CD4-positive, CD25-positive, alpha-beta regulatory T cell (primary cell): ENCODE results near the gene SERPINA3. TPM values are rescaled to one million over a fixed set of nuclear protein-coding genes. Genes with fewer than 3 reads are reported as not detected.

ENCODE experiments used
- ATAC-seq, 2 donors: fragments of 150-1000 bp; cut with Tn5 transposase; one replicate each; pipeline ENCODE4 v1.10.0; 2021; ENCODE audit warnings: low read depth in 2 of 2, moderate number of reproducible peaks in 2 of 2, moderate library complexity in 1 of 2
- DNase-seq, 3 donors: peaks; one replicate each; pipeline versions ENCODE4 v3.0.0 to v3.0.0-alpha.2; 2012 to 2022; ENCODE audit warnings: mixed read lengths in 1 of 3
- H3K27ac ChIP-seq: one replicate; pipeline ENCODE4 v1.7.0; 2013; ENCODE audit warnings: mild to moderate bottlenecking, low read length; ENCODE audit not compliant: insufficient read depth, poor library complexity, severe bottlenecking
- H3K27me3 ChIP-seq: one replicate; pipeline ENCODE4 v1.7.0; 2013; ENCODE audit warnings: low read length; ENCODE audit not compliant: control insufficient read depth, insufficient read depth
- H3K36me3 ChIP-seq: one replicate; pipeline ENCODE4 v1.7.0; 2013; ENCODE audit warnings: mild to moderate bottlenecking, low read length, moderate library complexity; ENCODE audit not compliant: control insufficient read depth, insufficient read depth
- H3K4me1 ChIP-seq: 2 replicates; pipeline ENCODE4 v1.7.0; 2013; ENCODE audit warnings: mild to moderate bottlenecking, low read length; ENCODE audit not compliant: insufficient read depth, control insufficient read depth, poor library complexity, severe bottlenecking
- H3K4me3 ChIP-seq: one replicate; pipeline ENCODE4 v1.7.0; 2013; ENCODE audit warnings: low read depth, mild to moderate bottlenecking, low read length, moderate library complexity
- H3K9me3 ChIP-seq, 2 experiments: 1 replicate in 1 of 2; 2 replicates in 1 of 2; pipeline ENCODE4 v1.7.0; 2013; ENCODE audit warnings: low read length in 2 of 2, mild to moderate bottlenecking in 1 of 2, moderate library complexity in 1 of 2; ENCODE audit not compliant: control insufficient read depth in 2 of 2
- H3K27ac Mint-ChIP-seq, 3 donors: one replicate each; pipeline ENCODE4 v1.8.0; 2020 to 2022; ENCODE audit warnings: mild to moderate bottlenecking in 3 of 3, mixed read lengths in 3 of 3, moderate library complexity in 2 of 3
- H3K27me3 Mint-ChIP-seq: one replicate; pipeline ENCODE4 v1.8.0; 2022; ENCODE audit warnings: mild to moderate bottlenecking, mixed read lengths
- H3K36me3 Mint-ChIP-seq: one replicate; pipeline ENCODE4 v1.8.0; 2020; ENCODE audit warnings: mixed read lengths
- H3K4me1 Mint-ChIP-seq, 4 donors: one replicate each; pipeline ENCODE4 v1.8.0; 2020 to 2022; ENCODE audit warnings: mixed read lengths in 4 of 4, mild to moderate bottlenecking in 1 of 4
- H3K4me3 Mint-ChIP-seq, 4 donors: one replicate each; pipeline ENCODE4 v1.8.0; 2020 to 2022; ENCODE audit warnings: mild to moderate bottlenecking in 4 of 4, mixed read lengths in 4 of 4, moderate library complexity in 3 of 4
- H3K9me3 Mint-ChIP-seq, 7 donors: one replicate each; pipeline ENCODE4 v1.8.0; 2020 to 2022; ENCODE audit warnings: mixed read lengths in 7 of 7, mild to moderate bottlenecking in 3 of 7, moderate library complexity in 2 of 7
- polyA plus RNA-seq, 4 donors: library from polyadenylated mRNA; unstranded; fragments of 300-500 nt; fragmentation: Illumina TruSeq; gene quantifications; one replicate each; pipeline ENCODE4 v1.2.3, GENCODE V29; 2021
- total RNA-seq: library from RNA; stranded (reverse); gene quantifications from one replicate; pipeline ENCODE4 v1.2.3, GENCODE V29; 2022

The SERPINA3 gene
- total and polyA plus RNA-seq, 5 donors from 2014 or later: not detected

GRCh38 chr14:94638961-94639817 lies 27.0 kb downstream of the SERPINA3 start:
- no peak for DNase-seq
- Mint-ChIP-seq H3K4me3 (no peak overlapping the region), H3K27ac (peak overlapping the region in 1 of 3 donors; percentile 42), H3K36me3 (no peaks in the 10 kb centered on the region), H3K27me3 (no peaks in the 10 kb centered on the region), H3K4me1 (no peaks in the 10 kb centered on the region), H3K9me3 (peaks cover 0 to 3% (median 0%) of the 10 kb centered on the region in 7 donors)
- no peaks in the 10 kb centered on the region for H3K4me1 ChIP-seq
- no peak overlapping the region for H3K27ac ChIP-seq
- no peaks in the 10 kb centered on the region for H3K27me3 ChIP-seq
- H3K9me3 ChIP-seq: no peaks in the 10 kb centered on the region
- no peak for ATAC-seq
- H3K4me3 ChIP-seq: no peak overlapping the region
- no peaks in the 10 kb centered on the region for H3K36me3 ChIP-seq

- Histone ChIP-seq H3K4me1 (no peaks in the 10 kb centered on the region), H3K27me3 (no peaks in the 10 kb centered on the region), H3K36me3 (no peaks in the 10 kb centered on the region), H3K4me3 (no peak overlapping the region), H3K27ac (no peak overlapping the region), H3K9me3 (no peaks in the 10 kb centered on the region)
- peaks cover 0 to 4% (median 0%) of the 10 kb centered on the region in 7 donors for H3K9me3 Mint-ChIP-seq
- DNase-seq (no peak), ATAC-seq (no peak)
- H3K4me1 Mint-ChIP-seq: no peaks in the 10 kb centered on the region
- H3K36me3 Mint-ChIP-seq: peaks cover 2% of the 10 kb centered on the region
- no peak overlapping the region for H3K4me3 Mint-ChIP-seq
- H3K27ac Mint-ChIP-seq: no peak overlapping the region
- no peaks in the 10 kb centered on the region for H3K27me3 Mint-ChIP-seq
Measured at GRCh38 chr14:94640721-94641631, 28.8 kb downstream of the SERPINA3 start.

- H3K27me3 Mint-ChIP-seq: no peaks in the 10 kb centered on the region
- no peak for DNase-seq
- no peaks in the 10 kb centered on the region for H3K27me3 ChIP-seq
- H3K36me3 Mint-ChIP-seq: peaks cover 3% of the 10 kb centered on the region
- no peaks in the 10 kb centered on the region for H3K4me1 Mint-ChIP-seq
- ATAC-seq: no peak
- no peak overlapping the region for H3K4me3 Mint-ChIP-seq
- H3K27ac Mint-ChIP-seq: peak overlapping the region in 1 of 3 donors; percentile 13
- H3K36me3 ChIP-seq: no peaks in the 10 kb centered on the region
- H3K9me3 Mint-ChIP-seq: peaks cover 0 to 6% (median 0%) of the 10 kb centered on the region in 7 donors
- H3K4me1 ChIP-seq: no peaks in the 10 kb centered on the region
- H3K9me3 ChIP-seq: no peaks in the 10 kb centered on the region
- H3K27ac ChIP-seq: no peak overlapping the region
- no peak overlapping the region for H3K4me3 ChIP-seq
Measured at GRCh38 chr14:94641632-94641955, 29.4 kb downstream of the SERPINA3 start.

GRCh38 chr14:94643316-94644101 lies 31.3 kb downstream of the SERPINA3 start:
- ATAC-seq: no peak
- Mint-ChIP-seq H3K4me1 (no peaks in the 10 kb centered on the region), H3K27ac (no peak overlapping the region), H3K9me3 (peaks cover 0 to 7% (median 0%) of the 10 kb centered on the region in 7 donors), H3K4me3 (no peak overlapping the region), H3K36me3 (peaks cover 3% of the 10 kb centered on the region), H3K27me3 (no peaks in the 10 kb centered on the region)
- no peak for DNase-seq
- Histone ChIP-seq H3K4me3 (no peak overlapping the region), H3K9me3 (peaks cover 0 to 1% of the 10 kb centered on the region in 2 experiments), H3K27ac (no peak overlapping the region), H3K27me3 (no peaks in the 10 kb centered on the region), H3K4me1 (no peaks in the 10 kb centered on the region), H3K36me3 (no peaks in the 10 kb centered on the region)

GRCh38 chr14:94644102-94644535 lies 31.9 kb downstream of the SERPINA3 start:
- no peaks in the 10 kb centered on the region for H3K4me1 ChIP-seq
- ATAC-seq (no peak), DNase-seq (no peak)
- no peak overlapping the region for H3K4me3 Mint-ChIP-seq
- H3K27ac ChIP-seq: no peak overlapping the region
- peaks cover 6 to 8% of the 10 kb centered on the region in 2 experiments for H3K9me3 ChIP-seq
- no peaks in the 10 kb centered on the region for H3K27me3 Mint-ChIP-seq
- peak overlapping the region in 1 of 3 donors; percentile 10 for H3K27ac Mint-ChIP-seq
- no peak overlapping the region for H3K4me3 ChIP-seq
- no peaks in the 10 kb centered on the region for H3K36me3 ChIP-seq
- H3K36me3 Mint-ChIP-seq: peaks cover 3% of the 10 kb centered on the region
- H3K9me3 Mint-ChIP-seq: peaks cover 0 to 9% (median 0%) of the 10 kb centered on the region in 7 donors
- H3K4me1 Mint-ChIP-seq: no peaks in the 10 kb centered on the region
- H3K27me3 ChIP-seq: no peaks in the 10 kb centered on the region

GRCh38 chr14:94646066-94646465 lies 33.9 kb downstream of the SERPINA3 start:
- Histone ChIP-seq H3K27me3 (no peaks in the 10 kb centered on the region), H3K4me1 (no peaks in the 10 kb centered on the region), H3K9me3 (peaks cover 8% of the 10 kb centered on the region in 2 experiments), H3K36me3 (no peaks in the 10 kb centered on the region), H3K27ac (no peak overlapping the region), H3K4me3 (no peak overlapping the region)
- ATAC-seq (no peak), DNase-seq (no peak)
- Mint-ChIP-seq H3K4me1 (no peaks in the 10 kb centered on the region), H3K27ac (no peak overlapping the region), H3K4me3 (no peak overlapping the region), H3K9me3 (peaks cover 0 to 9% (median 0%) of the 10 kb centered on the region in 7 donors), H3K36me3 (peaks cover 3% of the 10 kb centered on the region), H3K27me3 (no peaks in the 10 kb centered on the region)

- Histone ChIP-seq H3K4me1 (no peaks in the 10 kb centered on the region), H3K9me3 (peaks cover 8% of the 10 kb centered on the region in 2 experiments), H3K4me3 (no peak overlapping the region), H3K36me3 (no peaks in the 10 kb centered on the region), H3K27me3 (no peaks in the 10 kb centered on the region), H3K27ac (no peak overlapping the region)
- H3K36me3 Mint-ChIP-seq: peaks cover 3% of the 10 kb centered on the region
- H3K27me3 Mint-ChIP-seq: no peaks in the 10 kb centered on the region
- H3K4me1 Mint-ChIP-seq: no peaks in the 10 kb centered on the region
- H3K4me3 Mint-ChIP-seq: no peak overlapping the region
- H3K27ac Mint-ChIP-seq: no peak overlapping the region
- H3K9me3 Mint-ChIP-seq: peaks cover 0 to 9% (median 0%) of the 10 kb centered on the region in 7 donors
- no peak for ATAC-seq
- no peak for DNase-seq
Measured at GRCh38 chr14:94646481-94646880, 34.3 kb downstream of the SERPINA3 start.
